NCI-H2171 treated with DMSO at 0.1 percent for 48 hours (cell line): ENCODE data around the gene RBM25.
A peak's percentile ranks its signal among the peaks of the same experiment; 100 is the strongest.
"Not testable (repeated sequence)": the region's sequence is repeated elsewhere in the genome, so short reads cannot be mapped to it uniquely, and the experiment has no call there.

Source experiments
- DNase-seq: peaks from one replicate; lab custom pipeline; 2025; lab: John Stamatoyannopoulos, UW

Gene RBM25

DNA sequence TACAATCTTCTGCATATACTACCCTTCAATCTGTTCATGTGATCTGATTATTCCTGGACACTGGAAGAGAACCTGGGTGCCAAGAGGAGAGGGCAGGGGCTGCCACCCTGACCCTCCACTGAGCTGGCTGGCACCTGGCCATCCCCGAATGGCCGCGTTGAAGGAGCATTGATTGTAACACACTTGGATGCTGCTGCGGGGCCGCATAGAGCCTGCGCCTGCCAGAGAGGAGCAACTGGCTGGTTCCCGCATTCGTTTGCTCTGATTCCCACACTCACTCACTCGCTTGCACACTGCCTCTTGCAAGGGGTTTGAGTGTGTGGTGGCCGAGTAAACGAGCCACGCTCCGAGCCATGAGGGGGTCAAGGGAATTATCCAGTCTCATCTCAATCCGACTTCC lies 110.4 kb downstream of the RBM25 start:
- DNase-seq, result no peak

- not testable (repeated sequence) for DNase-seq
Measured at GRCh38 chr14:73169855-73170254, 111.5 kb downstream of the RBM25 start.

GRCh38 chr14:73170686-73171085 lies 112.4 kb downstream of the RBM25 start:
- DNase-seq, result no peak

GRCh38 chr14:73172500-73172899 lies 114.2 kb downstream of the RBM25 start:
- DNase-seq, result no peak

GRCh38 chr14:73173092-73173735 lies 114.9 kb downstream of the RBM25 start:
- peak; percentile 76 for DNase-seq
